ENCODE data around the gene ZNF184.

Gene ZNF184

DNA sequence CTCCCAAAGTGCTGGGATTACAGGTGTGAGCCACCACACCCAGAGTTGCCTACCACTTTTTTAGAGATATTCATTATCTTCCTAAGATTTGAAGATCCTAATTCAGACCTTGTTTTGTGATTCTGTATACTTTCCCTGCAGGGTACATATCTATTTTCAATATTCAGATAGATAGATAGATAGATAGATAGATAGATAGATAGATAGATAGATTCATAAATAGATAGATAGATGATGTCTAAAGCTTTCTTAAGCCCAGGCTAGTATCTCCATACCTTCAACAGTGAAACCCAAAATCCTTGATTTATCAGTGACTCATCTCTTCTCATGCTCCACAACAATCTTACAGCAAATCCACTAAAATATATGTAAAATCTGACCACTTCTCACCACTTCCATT is 53.5 kb downstream of the ZNF184 start:
- no peak for DNase-seq

DNA sequence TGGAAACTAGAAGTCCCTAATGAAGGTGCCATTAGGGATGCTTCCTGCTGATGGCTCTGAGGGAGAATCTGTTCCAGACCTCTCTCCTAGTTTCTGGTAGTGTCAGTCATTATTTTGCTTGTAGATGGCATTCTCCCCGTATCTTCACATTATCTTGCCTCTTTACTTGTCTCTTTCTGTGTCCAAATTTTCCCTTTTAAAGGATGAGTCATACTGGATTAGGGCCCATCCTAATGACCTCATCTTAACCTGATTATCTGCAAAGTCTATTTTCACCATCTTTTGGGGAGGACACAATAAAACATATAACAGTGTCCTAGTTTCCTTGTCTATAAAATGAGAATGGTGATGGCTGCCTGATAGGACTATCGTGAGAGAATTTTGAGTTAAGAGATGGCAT is 57.0 kb downstream of the ZNF184 start:
- DNase-seq = no peak

DNA sequence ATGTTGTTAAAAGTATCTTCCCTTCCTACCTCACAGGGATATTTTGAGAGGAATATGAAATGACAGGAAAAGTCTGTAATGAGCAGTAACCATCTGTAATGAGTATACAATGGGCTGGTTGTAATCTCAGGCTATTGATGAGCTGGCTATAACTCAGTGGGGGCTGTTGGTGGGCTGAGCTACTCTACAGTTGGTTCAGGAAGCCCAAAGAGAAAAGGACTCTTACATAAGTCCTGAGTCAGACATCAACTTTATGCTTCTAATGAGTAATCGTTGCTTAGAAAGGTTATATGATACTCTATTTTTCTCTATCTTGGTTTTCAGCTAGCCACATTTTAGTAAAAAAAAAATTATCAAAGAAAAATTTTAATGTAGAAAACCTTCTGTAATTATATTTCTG is 57.9 kb downstream of the ZNF184 start:
- DNase-seq = no peak

DNA sequence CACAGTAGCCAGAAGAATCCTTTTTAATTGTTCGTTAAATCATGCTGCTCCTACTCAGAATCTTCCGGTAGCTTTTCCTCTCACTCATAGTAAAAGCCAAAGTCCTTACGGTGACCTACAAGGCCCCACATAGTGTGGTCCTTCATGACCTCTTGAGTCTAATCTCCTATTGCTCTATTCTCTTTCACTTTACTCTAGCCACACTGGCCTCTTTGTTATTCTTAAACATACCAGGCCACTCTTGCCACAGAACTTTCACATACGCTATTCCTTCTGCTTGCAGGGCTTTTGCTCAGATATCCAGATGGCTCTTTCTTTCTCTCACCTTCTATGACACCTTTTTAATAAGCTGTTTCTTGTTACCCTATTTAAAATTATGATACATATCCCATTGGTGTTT is 58.6 kb downstream of the ZNF184 start:
- DNase-seq = no peak

DNA sequence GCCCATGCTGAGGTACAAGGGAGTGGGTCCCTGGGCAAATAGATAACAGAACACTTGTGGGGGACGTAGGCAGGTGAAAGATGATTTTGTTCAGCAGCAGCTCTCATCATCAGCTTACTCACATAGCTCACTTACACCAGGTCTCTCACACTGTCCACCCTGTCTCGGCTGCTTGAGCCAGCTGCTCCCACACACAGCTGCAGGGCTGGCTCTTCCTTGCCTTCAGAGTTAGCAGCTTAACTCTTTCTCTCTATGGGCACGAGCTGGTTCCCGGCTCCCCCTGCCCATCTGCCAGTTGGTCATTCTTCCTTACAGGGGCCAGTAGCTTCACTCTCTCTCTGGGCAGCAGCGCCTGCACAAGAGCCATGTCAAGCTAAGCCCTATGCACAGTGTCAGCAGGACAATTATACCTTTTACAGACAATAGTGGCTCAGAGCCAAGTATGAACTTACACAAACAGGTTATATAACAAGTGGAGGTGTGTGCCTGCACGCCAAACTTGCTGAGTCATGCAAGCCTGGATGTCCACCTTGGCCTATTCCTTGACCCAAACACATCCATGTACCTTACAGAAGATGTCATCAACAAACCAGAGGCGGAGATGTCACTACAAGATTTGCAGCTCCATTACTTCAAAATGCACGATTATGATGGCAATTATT is 65.6 kb downstream of the ZNF184 start:
- no peak for DNase-seq

DNA sequence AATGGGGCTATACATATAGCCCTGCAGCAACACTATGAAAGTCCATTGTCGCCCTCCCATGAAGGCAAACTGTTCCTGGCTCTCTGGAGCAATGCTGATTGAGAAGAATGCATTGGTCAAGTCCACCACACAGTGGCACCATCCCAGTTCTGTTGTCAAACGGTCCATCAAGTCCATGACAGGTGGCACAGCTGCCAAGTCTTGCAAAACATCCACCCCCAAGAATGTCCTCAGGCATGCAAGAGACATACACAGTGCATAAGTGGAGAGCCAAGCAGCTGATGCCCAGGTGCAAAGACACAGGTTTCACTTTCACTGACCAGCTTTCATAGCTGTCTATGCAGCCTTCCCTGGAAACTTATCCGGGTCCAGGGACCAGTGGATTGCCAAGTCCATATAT is 66.8 kb downstream of the ZNF184 start:
- DNase-seq = no peak

DNA sequence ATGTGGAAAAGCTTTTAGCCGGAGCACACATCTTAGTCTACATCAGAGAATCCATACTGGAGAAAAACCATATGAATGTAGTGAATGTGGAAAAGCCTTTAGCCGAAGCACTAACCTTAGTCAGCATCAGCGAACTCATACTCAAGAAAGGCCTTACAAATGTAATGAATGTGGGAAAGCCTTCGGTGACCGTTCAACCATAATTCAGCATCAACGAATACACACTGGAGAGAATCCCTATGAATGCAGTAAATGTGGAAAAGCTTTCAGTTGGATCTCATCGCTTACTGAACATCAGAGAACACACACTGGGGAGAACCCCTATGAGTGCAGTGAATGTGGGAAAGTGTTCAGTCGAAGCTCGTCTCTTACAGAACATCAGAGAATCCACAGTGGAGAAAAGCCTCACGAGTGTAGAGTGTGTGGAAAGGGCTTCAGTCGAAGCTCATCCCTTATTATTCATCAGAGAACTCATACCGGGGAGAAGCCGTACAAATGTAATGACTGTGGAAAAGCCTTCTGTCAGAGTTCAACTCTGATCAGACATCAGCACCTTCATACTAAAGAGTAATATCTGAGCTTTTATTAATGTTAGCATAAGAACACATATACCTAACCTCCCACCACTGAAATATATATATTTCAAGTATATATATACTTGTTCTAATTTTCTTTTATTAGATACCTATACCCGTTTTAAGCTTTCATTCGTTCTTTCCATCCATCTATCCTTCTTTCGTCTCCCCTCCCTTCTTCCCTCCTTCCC is 71.8 kb downstream of the ZNF184 start:
- DNase-seq = no peak
